Lung (tissue), 12 donors: Measurements from ENCODE around the gene DAAM2. TPM values are rescaled to one million over a fixed set of nuclear protein-coding genes. Genes with fewer than 3 reads are reported as not detected.

Experiments used
- ATAC-seq: fragments of 200-7000 bp; cut with Tn5 transposase; one replicate; pipeline ENCODE4 v1.9.1; 2020; ENCODE audit warnings: moderate number of reproducible peaks; ENCODE audit not compliant: insufficient read depth, low FRiP score
- DNase-seq, 3 donors: peaks; one replicate each; pipeline ENCODE4 v3.0.0-alpha.2; 2013 to 2017
- H3K27ac ChIP-seq, 2 donors: one replicate each; pipeline ENCODE4 v1.5.1; 2013; ENCODE audit warnings: mild to moderate bottlenecking in 2 of 2, moderate library complexity in 2 of 2, control low read depth in 1 of 2, inconsistent platforms in 1 of 2, low read depth in 1 of 2, low read length in 1 of 2
- H3K27me3 ChIP-seq, 3 donors: one replicate each; pipeline ENCODE4 v1.5.1; 2013; ENCODE audit warnings: low read length in 2 of 3; ENCODE audit not compliant: control insufficient read depth in 3 of 3, insufficient read depth in 3 of 3
- H3K36me3 ChIP-seq, 4 donors: one replicate each; pipeline ENCODE4 v1.5.1; 2013; ENCODE audit warnings: low read length in 4 of 4, mild to moderate bottlenecking in 1 of 4, moderate library complexity in 1 of 4; ENCODE audit not compliant: control insufficient read depth in 4 of 4, insufficient read depth in 4 of 4
- H3K4me1 ChIP-seq, 5 donors: one replicate each; pipeline ENCODE4 v1.5.1; 2013; ENCODE audit warnings: low read length in 5 of 5, mild to moderate bottlenecking in 2 of 5, moderate library complexity in 1 of 5; ENCODE audit not compliant: control insufficient read depth in 5 of 5, insufficient read depth in 5 of 5
- H3K4me3 ChIP-seq: one replicate; pipeline ENCODE4 v1.5.1; 2013; ENCODE audit warnings: mild to moderate bottlenecking, control low read depth, moderate library complexity
- H3K9ac ChIP-seq, 2 donors: one replicate each; pipeline ENCODE4 v1.5.1; 2013; ENCODE audit warnings: low read length in 2 of 2, control low read depth in 1 of 2; ENCODE audit not compliant: insufficient read depth in 1 of 2
- H3K9me3 ChIP-seq, 4 donors: one replicate each; pipeline ENCODE4 v1.5.1; 2013; ENCODE audit warnings: low read length in 3 of 4, mild to moderate bottlenecking in 1 of 4, moderate library complexity in 1 of 4; ENCODE audit not compliant: control insufficient read depth in 4 of 4, insufficient read depth in 3 of 4
- WGBS, 2 donors: extraction: QIAGEN DNeasy Blood & Tissue Kit; methylation state at CpG; one replicate each; pipeline ENCODE4 v1.1.7; 2013; 5-methylcytosine and 5-hydroxymethylcytosine counted together
- polyA plus RNA-seq, 2 donors: library from polyadenylated mRNA; stranded (reverse); fragments of 200-250 nt; gene quantifications; one replicate each; pipeline ENCODE4 v1.2.1, GENCODE V29; 2013
- total RNA-seq, 2 donors: library from RNA; depleted of rRNA in 1 of 2; stranded (reverse); fragments of >200 nt in 1 of 2; gene quantifications; one replicate each; pipeline ENCODE4 v1.2.1, GENCODE V29; 2014 to 2021
- TF ChIP-seq, protein P1 (sequence below): IDR thresholded peaks from 2 replicates; pipeline ENCODE4 v1.5.1; 2012; ENCODE audit warnings: mild to moderate bottlenecking; ENCODE audit errors: control extremely low read depth, extremely low read depth
- donor health status: control.
- donor health status: control.
- donor health status: Bipolar disorder and iron deficiency.
- donor health status: healthy.
- donor health status: DM: yes; HTN: yes; CAD: no.

DAAM2 gene
- total and polyA plus RNA-seq, 4 donors: 13.6 to 43.0 (median 28.5) TPM

DNA sequence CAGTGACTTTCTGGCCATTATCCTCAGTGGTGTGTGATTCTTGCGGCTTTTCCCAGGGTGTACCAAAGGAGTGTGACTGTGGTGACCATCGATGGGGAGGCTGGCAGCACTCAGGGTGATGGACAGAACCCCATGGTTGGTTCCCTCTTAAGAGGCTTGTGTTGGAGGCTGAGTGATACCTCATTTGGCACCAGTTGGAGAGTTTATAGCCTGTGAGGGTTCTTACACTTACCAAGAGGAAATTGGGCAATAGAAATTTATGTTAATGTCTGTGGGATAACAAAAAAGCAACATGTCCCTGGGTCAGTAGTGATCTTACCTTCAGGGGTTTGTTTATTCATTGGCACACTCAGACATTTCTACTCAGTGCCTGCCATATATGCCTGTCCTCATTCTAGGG is 37.2 kb downstream of the DAAM2 start:
- ATAC-seq: no peak
- H3K27ac ChIP-seq: no peak overlapping the region

DNA sequence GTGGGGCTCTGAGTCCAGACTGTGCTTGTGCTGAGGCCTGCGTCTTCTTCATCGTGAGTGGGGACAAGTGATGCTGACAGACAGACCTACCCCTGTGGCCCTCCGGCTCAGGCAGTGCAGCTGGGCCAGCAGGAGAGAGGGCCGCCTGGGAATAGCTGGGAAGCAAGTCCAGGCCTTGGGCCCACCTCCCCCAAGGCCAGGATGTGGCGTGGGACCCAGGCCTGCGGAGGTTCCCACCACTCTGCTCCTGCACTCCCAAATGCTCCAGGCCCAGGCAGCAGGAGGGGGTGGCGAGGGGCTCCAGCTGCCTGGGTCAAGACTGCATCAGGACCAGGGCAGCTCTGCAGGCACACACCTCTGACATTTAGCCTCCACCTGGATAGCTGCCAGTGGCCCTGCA is 38.3 kb downstream of the DAAM2 start:
- H3K4me3 ChIP-seq: no peak overlapping the region
- no peaks in the 10 kb centered on the region for H3K27me3 ChIP-seq
- H3K4me1 ChIP-seq: peaks cover 0 to 12% (median 0%) of the 10 kb centered on the region in 5 donors
- no peaks in the 10 kb centered on the region for H3K9me3 ChIP-seq
- 83 to 85% methylated on average over 7 of the region's 7 CpGs for WGBS, 2 donors
- DNase-seq (no peak), ATAC-seq (no peak)
- no peak overlapping the region for H3K9ac ChIP-seq
- no peak overlapping the region for H3K27ac ChIP-seq
- peaks cover 0 to 2% (median 0%) of the 10 kb centered on the region in 4 donors for H3K36me3 ChIP-seq
- TF ChIP-seq, protein P1, sequence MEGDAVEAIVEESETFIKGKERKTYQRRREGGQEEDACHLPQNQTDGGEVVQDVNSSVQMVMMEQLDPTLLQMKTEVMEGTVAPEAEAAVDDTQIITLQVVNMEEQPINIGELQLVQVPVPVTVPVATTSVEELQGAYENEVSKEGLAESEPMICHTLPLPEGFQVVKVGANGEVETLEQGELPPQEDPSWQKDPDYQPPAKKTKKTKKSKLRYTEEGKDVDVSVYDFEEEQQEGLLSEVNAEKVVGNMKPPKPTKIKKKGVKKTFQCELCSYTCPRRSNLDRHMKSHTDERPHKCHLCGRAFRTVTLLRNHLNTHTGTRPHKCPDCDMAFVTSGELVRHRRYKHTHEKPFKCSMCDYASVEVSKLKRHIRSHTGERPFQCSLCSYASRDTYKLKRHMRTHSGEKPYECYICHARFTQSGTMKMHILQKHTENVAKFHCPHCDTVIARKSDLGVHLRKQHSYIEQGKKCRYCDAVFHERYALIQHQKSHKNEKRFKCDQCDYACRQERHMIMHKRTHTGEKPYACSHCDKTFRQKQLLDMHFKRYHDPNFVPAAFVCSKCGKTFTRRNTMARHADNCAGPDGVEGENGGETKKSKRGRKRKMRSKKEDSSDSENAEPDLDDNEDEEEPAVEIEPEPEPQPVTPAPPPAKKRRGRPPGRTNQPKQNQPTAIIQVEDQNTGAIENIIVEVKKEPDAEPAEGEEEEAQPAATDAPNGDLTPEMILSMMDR: no peak

More for the DNA sequence above, 37.2 kb downstream of the DAAM2 start:
- WGBS, 2 donors: 78 to 86% methylated on average over 2 of the region's 2 CpGs
- no peak overlapping the region for H3K9ac ChIP-seq
- H3K4me3 ChIP-seq: no peak overlapping the region
- DNase-seq: no peak
- peaks cover 0 to 1% (median 0%) of the 10 kb centered on the region in 4 donors for H3K36me3 ChIP-seq
- H3K27me3 ChIP-seq: no peaks in the 10 kb centered on the region
- H3K9me3 ChIP-seq: no peaks in the 10 kb centered on the region
- peaks cover 0 to 13% (median 0%) of the 10 kb centered on the region in 5 donors for H3K4me1 ChIP-seq
- TF ChIP-seq, protein P1: no peak

DNA sequence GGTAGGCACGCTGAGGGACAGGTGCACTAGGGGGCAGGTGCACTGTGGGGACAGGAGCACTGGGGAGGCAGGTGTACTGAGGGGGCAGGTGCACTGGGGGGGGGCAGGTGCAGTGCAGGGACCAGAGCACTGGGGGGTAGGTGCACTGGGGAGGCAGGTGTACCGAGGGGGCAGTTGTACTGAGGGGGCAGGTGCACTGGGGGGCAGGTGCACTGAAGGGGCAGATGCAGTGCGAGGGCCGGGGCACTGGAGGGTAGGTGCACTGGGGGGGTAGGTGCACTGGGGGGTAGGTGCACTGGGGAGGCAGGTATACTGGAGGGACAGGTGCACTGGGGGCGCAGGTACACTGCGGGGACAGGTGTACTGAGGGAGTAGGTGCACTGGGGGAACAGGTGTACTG is 39.5 kb downstream of the DAAM2 start:
- peaks cover 0 to 12% (median 0%) of the 10 kb centered on the region in 5 donors for H3K4me1 ChIP-seq
- 90 to 92% methylated on average over 5 to 6 of the region's 6 CpGs for WGBS, 2 donors
- H3K9me3 ChIP-seq: no peaks in the 10 kb centered on the region
- H3K27ac ChIP-seq: no peak overlapping the region
- TF ChIP-seq, protein P1: no peak
- H3K4me3 ChIP-seq: no peak overlapping the region
- peaks cover 0 to 2% (median 0%) of the 10 kb centered on the region in 4 donors for H3K36me3 ChIP-seq
- DNase-seq (no peak), ATAC-seq (no peak)
- H3K27me3 ChIP-seq: no peaks in the 10 kb centered on the region
- H3K9ac ChIP-seq: no peak overlapping the region

DNA sequence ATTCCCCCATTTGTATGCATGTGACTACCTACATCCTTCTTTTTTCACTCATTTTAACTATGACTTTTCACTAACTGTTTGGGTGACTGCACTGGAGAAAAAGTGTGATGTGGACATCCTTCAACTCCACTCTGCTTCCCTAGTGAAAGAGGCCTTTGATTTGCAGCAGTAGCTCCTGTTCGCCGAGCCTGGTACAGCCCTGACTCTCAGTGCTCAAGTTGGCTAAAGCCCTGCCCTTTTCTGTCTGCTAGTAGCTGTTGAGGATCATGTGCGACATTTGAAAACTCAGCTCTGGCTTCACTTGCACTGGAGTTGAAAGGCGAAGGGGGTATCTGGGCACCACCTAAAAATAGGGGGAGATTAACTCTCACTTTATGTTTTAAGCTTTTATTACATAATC is 42.1 kb downstream of the DAAM2 start:
- Histone ChIP-seq H3K9me3 (no peaks in the 10 kb centered on the region), H3K36me3 (peaks cover 0 to 2% (median 0%) of the 10 kb centered on the region in 4 donors), H3K4me3 (no peak overlapping the region), H3K4me1 (peaks cover 0 to 9% (median 0%) of the 10 kb centered on the region in 5 donors), H3K27me3 (no peaks in the 10 kb centered on the region), H3K27ac (no peak overlapping the region), H3K9ac (no peak overlapping the region)
- 83 to 92% methylated on average over 4 of the region's 4 CpGs for WGBS, 2 donors
- ATAC-seq (no peak), DNase-seq (no peak)
- TF ChIP-seq, protein P1: no peak
